Endothelial cell (in vitro differentiated cells): Measurements from ENCODE around the gene SMIM43. TPM values are rescaled to one million over a fixed set of nuclear protein-coding genes. Genes with fewer than 3 reads are reported as not detected.

Experiments
- DNase-seq: peaks from one replicate; pipeline ENCODE4 v3.0.0; 2021; ENCODE audit warnings: low spot score
- H3K27ac Mint-ChIP-seq: one replicate; pipeline ENCODE4 v1.8.0; 2021; ENCODE audit warnings: mixed read lengths, inconsistent platforms; ENCODE audit not compliant: unreplicated experiment
- H3K27me3 Mint-ChIP-seq: one replicate; pipeline ENCODE4 v1.8.0; 2021; ENCODE audit warnings: mild to moderate bottlenecking, moderate library complexity, mixed read lengths, inconsistent platforms; ENCODE audit not compliant: unreplicated experiment
- H3K36me3 Mint-ChIP-seq: one replicate; pipeline ENCODE4 v1.8.0; 2021; ENCODE audit warnings: mild to moderate bottlenecking, low read depth, mixed read lengths, inconsistent platforms; ENCODE audit not compliant: unreplicated experiment
- H3K4me1 Mint-ChIP-seq: one replicate; pipeline ENCODE4 v1.8.0; 2021; ENCODE audit warnings: mild to moderate bottlenecking, mixed read lengths, inconsistent platforms; ENCODE audit not compliant: unreplicated experiment
- H3K4me3 Mint-ChIP-seq: one replicate; pipeline ENCODE4 v1.8.0; 2021; ENCODE audit warnings: mild to moderate bottlenecking, mixed read lengths, inconsistent platforms; ENCODE audit not compliant: unreplicated experiment
- H3K9me3 Mint-ChIP-seq: one replicate; pipeline ENCODE4 v1.8.0; 2021; ENCODE audit warnings: mixed read lengths, inconsistent platforms; ENCODE audit not compliant: unreplicated experiment
- total RNA-seq: library from RNA; stranded (reverse); fragmentation: NEBNext Ultra II Directional; extraction: Animal tissue kit (Norgen Biotek cat#: 25700); gene quantifications from one replicate; pipeline ENCODE4 v1.2.1, GENCODE V29; 2021; ENCODE audit not compliant: unreplicated experiment
- TF ChIP-seq, protein P1 (sequence below): fragments of 200-600 bp; sonication (generic); IDR thresholded peaks from one replicate; pipeline ENCODE4 v1.5.0; 2021; ENCODE audit warnings: antibody characterized with exemption; ENCODE audit not compliant: unreplicated experiment

The SMIM43 gene
- total RNA-seq, 1 donor from 2014 or later, result 19.8 TPM

GRCh38 chr4:121776610-121777401 lies 11.8 kb upstream of the SMIM43 start:
- Mint-ChIP-seq H3K4me3 (no peak overlapping the region), H3K27me3 (peaks cover 7% of the 10 kb centered on the region), H3K27ac (no peak overlapping the region), H3K36me3 (no peaks in the 10 kb centered on the region), H3K4me1 (no peaks in the 10 kb centered on the region), H3K9me3 (no peaks in the 10 kb centered on the region)
- DNase-seq, result no peak
- TF ChIP-seq, protein P1, sequence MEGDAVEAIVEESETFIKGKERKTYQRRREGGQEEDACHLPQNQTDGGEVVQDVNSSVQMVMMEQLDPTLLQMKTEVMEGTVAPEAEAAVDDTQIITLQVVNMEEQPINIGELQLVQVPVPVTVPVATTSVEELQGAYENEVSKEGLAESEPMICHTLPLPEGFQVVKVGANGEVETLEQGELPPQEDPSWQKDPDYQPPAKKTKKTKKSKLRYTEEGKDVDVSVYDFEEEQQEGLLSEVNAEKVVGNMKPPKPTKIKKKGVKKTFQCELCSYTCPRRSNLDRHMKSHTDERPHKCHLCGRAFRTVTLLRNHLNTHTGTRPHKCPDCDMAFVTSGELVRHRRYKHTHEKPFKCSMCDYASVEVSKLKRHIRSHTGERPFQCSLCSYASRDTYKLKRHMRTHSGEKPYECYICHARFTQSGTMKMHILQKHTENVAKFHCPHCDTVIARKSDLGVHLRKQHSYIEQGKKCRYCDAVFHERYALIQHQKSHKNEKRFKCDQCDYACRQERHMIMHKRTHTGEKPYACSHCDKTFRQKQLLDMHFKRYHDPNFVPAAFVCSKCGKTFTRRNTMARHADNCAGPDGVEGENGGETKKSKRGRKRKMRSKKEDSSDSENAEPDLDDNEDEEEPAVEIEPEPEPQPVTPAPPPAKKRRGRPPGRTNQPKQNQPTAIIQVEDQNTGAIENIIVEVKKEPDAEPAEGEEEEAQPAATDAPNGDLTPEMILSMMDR, result no peak

DNA sequence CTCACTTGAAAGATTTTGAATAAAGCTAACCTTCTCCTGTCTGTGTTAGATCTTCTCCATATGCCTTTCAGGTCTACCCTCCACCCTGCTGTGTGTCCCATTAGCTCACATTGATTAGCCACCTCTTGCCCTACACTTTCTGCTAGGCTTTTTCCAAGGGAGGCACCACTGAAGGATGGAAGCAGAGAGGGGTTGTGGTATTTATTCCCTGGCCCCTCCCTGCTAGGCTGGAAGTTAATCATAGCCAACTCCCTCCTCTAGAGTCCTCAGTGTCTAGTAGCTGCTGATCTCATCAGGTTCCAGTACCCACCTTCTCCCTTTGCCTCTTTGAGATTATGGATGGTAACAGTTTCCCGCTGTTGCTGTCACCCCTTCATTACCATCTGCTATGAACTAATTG lies 8.9 kb upstream of the SMIM43 start:
- H3K4me3 Mint-ChIP-seq, result no peak overlapping the region
- no peaks in the 10 kb centered on the region for H3K9me3 Mint-ChIP-seq
- no peak overlapping the region for H3K27ac Mint-ChIP-seq
- no peak for DNase-seq
- TF ChIP-seq, protein P1, result no peak
- H3K36me3 Mint-ChIP-seq, result no peaks in the 10 kb centered on the region
- peaks cover 7% of the 10 kb centered on the region for H3K27me3 Mint-ChIP-seq
- no peaks in the 10 kb centered on the region for H3K4me1 Mint-ChIP-seq

DNA sequence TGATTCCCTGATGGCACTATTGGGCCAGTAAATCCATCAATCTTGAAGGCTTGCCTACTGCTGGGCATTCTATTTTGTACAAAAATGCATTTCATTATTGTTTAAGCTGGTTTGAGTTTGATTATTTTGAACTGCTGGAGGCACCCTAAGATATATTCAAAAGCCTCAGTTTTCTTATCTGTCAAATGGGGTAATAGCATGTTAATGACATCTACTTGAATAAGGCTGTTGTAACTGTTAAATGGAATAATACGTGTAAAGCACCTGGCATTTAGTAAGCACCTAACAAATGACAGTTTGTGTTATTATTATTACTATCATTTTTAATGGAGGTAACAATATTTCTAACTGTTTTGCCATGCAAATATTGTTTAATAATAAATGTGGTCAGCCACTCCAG lies 6.9 kb upstream of the SMIM43 start:
- Mint-ChIP-seq H3K36me3 (no peaks in the 10 kb centered on the region), H3K9me3 (no peaks in the 10 kb centered on the region), H3K4me3 (no peak overlapping the region), H3K27me3 (peaks cover 7% of the 10 kb centered on the region), H3K27ac (no peak overlapping the region), H3K4me1 (no peaks in the 10 kb centered on the region)
- TF ChIP-seq, protein P1, result no peak
- no peak for DNase-seq

- no peak for DNase-seq
- H3K27ac Mint-ChIP-seq, result no peak overlapping the region
- no peaks in the 10 kb centered on the region for H3K9me3 Mint-ChIP-seq
- H3K36me3 Mint-ChIP-seq, result no peaks in the 10 kb centered on the region
- TF ChIP-seq, protein P1, result no peak
- no peak overlapping the region for H3K4me3 Mint-ChIP-seq
- peaks cover 5% of the 10 kb centered on the region for H3K27me3 Mint-ChIP-seq
- peaks cover 6% of the 10 kb centered on the region for H3K4me1 Mint-ChIP-seq
Measured at GRCh38 chr4:121769341-121769740, 4.4 kb upstream of the SMIM43 start.

GRCh38 chr4:121767166-121767565 lies 2.2 kb upstream of the SMIM43 start:
- Mint-ChIP-seq H3K9me3 (no peaks in the 10 kb centered on the region), H3K4me1 (peaks cover 21% of the 10 kb centered on the region), H3K4me3 (no peak overlapping the region), H3K27me3 (peaks cover 5% of the 10 kb centered on the region), H3K36me3 (no peaks in the 10 kb centered on the region), H3K27ac (no peak overlapping the region)
- TF ChIP-seq, protein P1, result no peak
- DNase-seq, result no peak
